ENCODE results near the gene SIM2.

SIM2 gene

GRCh38 chr21:36709868-36710728 is 11.2 kb downstream of the SIM2 start:
- H3K36me3 Mint-ChIP-seq (ENCODE audit: low read depth), result no peaks in the 10 kb centered on the region
- H3K4me3 Mint-ChIP-seq, result no peak overlapping the region
- H3K4me1 Mint-ChIP-seq (ENCODE audit: low read depth), result peaks cover 32% of the 10 kb centered on the region
- H3K9me3 Mint-ChIP-seq, result no peaks in the 10 kb centered on the region
- H3K27me3 Mint-ChIP-seq, result peaks cover 88% of the 10 kb centered on the region
- H3K27ac Mint-ChIP-seq, result no peak overlapping the region

- no peak overlapping the region for H3K4me3 Mint-ChIP-seq
- peaks cover 88% of the 10 kb centered on the region for H3K27me3 Mint-ChIP-seq
- H3K4me1 Mint-ChIP-seq (ENCODE audit: low read depth), result peaks cover 26% of the 10 kb centered on the region
- no peaks in the 10 kb centered on the region for H3K9me3 Mint-ChIP-seq
- H3K36me3 Mint-ChIP-seq (ENCODE audit: low read depth), result no peaks in the 10 kb centered on the region
- H3K27ac Mint-ChIP-seq, result no peak overlapping the region
These were observed 11.8 kb downstream of the SIM2 start for GRCh38 chr21:36710729-36711048.

GRCh38 chr21:36713746-36714145 is 14.8 kb downstream of the SIM2 start:
- Mint-ChIP-seq H3K27ac (no peak overlapping the region), H3K27me3 (peaks cover 88% of the 10 kb centered on the region), H3K4me3 (no peak overlapping the region), H3K4me1 (ENCODE audit: low read depth) (peaks cover 4% of the 10 kb centered on the region), H3K9me3 (no peaks in the 10 kb centered on the region), H3K36me3 (ENCODE audit: low read depth) (no peaks in the 10 kb centered on the region)

- peaks cover 72% of the 10 kb centered on the region for H3K27me3 Mint-ChIP-seq
- H3K36me3 Mint-ChIP-seq (ENCODE audit: low read depth), result no peaks in the 10 kb centered on the region
- no peak overlapping the region for H3K27ac Mint-ChIP-seq
- H3K9me3 Mint-ChIP-seq, result no peaks in the 10 kb centered on the region
- H3K4me3 Mint-ChIP-seq, result no peak overlapping the region
- H3K4me1 Mint-ChIP-seq (ENCODE audit: low read depth), result no peaks in the 10 kb centered on the region
These were observed 17.5 kb downstream of the SIM2 start for GRCh38 chr21:36716387-36716786.

GRCh38 chr21:36716836-36717235 is 17.9 kb downstream of the SIM2 start:
- Mint-ChIP-seq H3K27ac (no peak overlapping the region), H3K4me3 (no peak overlapping the region), H3K9me3 (no peaks in the 10 kb centered on the region), H3K4me1 (ENCODE audit: low read depth) (no peaks in the 10 kb centered on the region), H3K27me3 (peaks cover 69% of the 10 kb centered on the region), H3K36me3 (ENCODE audit: low read depth) (no peaks in the 10 kb centered on the region)

GRCh38 chr21:36717976-36718375 is 19.1 kb downstream of the SIM2 start:
- no peak overlapping the region for H3K4me3 Mint-ChIP-seq
- no peaks in the 10 kb centered on the region for H3K9me3 Mint-ChIP-seq
- H3K27ac Mint-ChIP-seq, result no peak overlapping the region
- H3K27me3 Mint-ChIP-seq, result peaks cover 64% of the 10 kb centered on the region
- no peaks in the 10 kb centered on the region for H3K4me1 Mint-ChIP-seq (ENCODE audit: low read depth)
- no peaks in the 10 kb centered on the region for H3K36me3 Mint-ChIP-seq (ENCODE audit: low read depth)

GRCh38 chr21:36718951-36719501 is 20.1 kb downstream of the SIM2 start:
- H3K9me3 Mint-ChIP-seq, result no peaks in the 10 kb centered on the region
- H3K27me3 Mint-ChIP-seq, result peaks cover 53% of the 10 kb centered on the region
- H3K4me1 Mint-ChIP-seq (ENCODE audit: low read depth), result no peaks in the 10 kb centered on the region
- no peak overlapping the region for H3K27ac Mint-ChIP-seq
- no peak overlapping the region for H3K4me3 Mint-ChIP-seq
- no peaks in the 10 kb centered on the region for H3K36me3 Mint-ChIP-seq (ENCODE audit: low read depth)

- Mint-ChIP-seq H3K9me3 (no peaks in the 10 kb centered on the region), H3K4me3 (no peak overlapping the region), H3K4me1 (ENCODE audit: low read depth) (no peaks in the 10 kb centered on the region), H3K27ac (no peak overlapping the region), H3K36me3 (ENCODE audit: low read depth) (no peaks in the 10 kb centered on the region), H3K27me3 (peaks cover 47% of the 10 kb centered on the region)
These were observed 20.7 kb downstream of the SIM2 start for GRCh38 chr21:36719614-36720013.

- Mint-ChIP-seq H3K4me3 (no peak overlapping the region), H3K4me1 (ENCODE audit: low read depth) (no peaks in the 10 kb centered on the region), H3K27ac (no peak overlapping the region), H3K27me3 (peaks cover 26% of the 10 kb centered on the region), H3K9me3 (no peaks in the 10 kb centered on the region), H3K36me3 (ENCODE audit: low read depth) (no peaks in the 10 kb centered on the region)
These were observed 22.9 kb downstream of the SIM2 start for GRCh38 chr21:36721817-36722216.

GRCh38 chr21:36722370-36723368 is 23.8 kb downstream of the SIM2 start:
- Mint-ChIP-seq H3K9me3 (no peaks in the 10 kb centered on the region), H3K4me1 (ENCODE audit: low read depth) (no peaks in the 10 kb centered on the region), H3K36me3 (ENCODE audit: low read depth) (no peaks in the 10 kb centered on the region), H3K27ac (no peak overlapping the region), H3K4me3 (no peak overlapping the region), H3K27me3 (peaks cover 20% of the 10 kb centered on the region)

- Mint-ChIP-seq H3K27me3 (peaks cover 15% of the 10 kb centered on the region), H3K4me3 (no peak overlapping the region), H3K9me3 (no peaks in the 10 kb centered on the region), H3K4me1 (ENCODE audit: low read depth) (no peaks in the 10 kb centered on the region), H3K36me3 (ENCODE audit: low read depth) (no peaks in the 10 kb centered on the region), H3K27ac (no peak overlapping the region)
These were observed 24.5 kb downstream of the SIM2 start for GRCh38 chr21:36723371-36723881.

- H3K27me3 Mint-ChIP-seq, result peaks cover 11% of the 10 kb centered on the region
- no peak overlapping the region for H3K27ac Mint-ChIP-seq
- H3K4me1 Mint-ChIP-seq (ENCODE audit: low read depth), result no peaks in the 10 kb centered on the region
- no peak overlapping the region for H3K4me3 Mint-ChIP-seq
- H3K36me3 Mint-ChIP-seq (ENCODE audit: low read depth), result no peaks in the 10 kb centered on the region
- no peaks in the 10 kb centered on the region for H3K9me3 Mint-ChIP-seq
These were observed 25.7 kb downstream of the SIM2 start for GRCh38 chr21:36724660-36725059.

GRCh38 chr21:36725793-36726386 is 27.0 kb downstream of the SIM2 start:
- no peaks in the 10 kb centered on the region for H3K36me3 Mint-ChIP-seq (ENCODE audit: low read depth)
- H3K27ac Mint-ChIP-seq, result no peak overlapping the region
- no peaks in the 10 kb centered on the region for H3K4me1 Mint-ChIP-seq (ENCODE audit: low read depth)
- H3K4me3 Mint-ChIP-seq, result no peak overlapping the region
- peaks cover 7% of the 10 kb centered on the region for H3K27me3 Mint-ChIP-seq
- H3K9me3 Mint-ChIP-seq, result no peaks in the 10 kb centered on the region

- Mint-ChIP-seq H3K9me3 (no peaks in the 10 kb centered on the region), H3K27me3 (no peaks in the 10 kb centered on the region), H3K4me1 (ENCODE audit: low read depth) (no peaks in the 10 kb centered on the region), H3K36me3 (ENCODE audit: low read depth) (no peaks in the 10 kb centered on the region), H3K27ac (no peak overlapping the region), H3K4me3 (no peak overlapping the region)
These were observed 29.0 kb downstream of the SIM2 start for GRCh38 chr21:36727866-36728265.
